ENCODE measurements around the gene IHH.

Gene IHH

GRCh38 chr2:219060821-219061791, at the start of gene IHH:
Gene IHH, minus strand, starts transcription at chr2:219060921. Its CDS starts 454 bp downstream, at chr2:219060467.
- DNase-seq (ENCODE audit: low spot score), result no peak

GRCh38 chr2:219109471-219109870, 48.8 kb upstream of the IHH start:
- DNase-seq (ENCODE audit: low spot score), result no peak

GRCh38 chr2:219107758-219108157, 47.0 kb upstream of the IHH start:
- no peak for DNase-seq (ENCODE audit: low spot score)

GRCh38 chr2:219106251-219106650, 45.5 kb upstream of the IHH start:
- no peak for DNase-seq (ENCODE audit: low spot score)

- peak; percentile 31 for DNase-seq (ENCODE audit: low spot score)
These were observed 43.6 kb upstream of the IHH start for GRCh38 chr2:219104107-219105035.

GRCh38 chr2:219099329-219099728, 38.6 kb upstream of the IHH start:
- DNase-seq (ENCODE audit: low spot score), result no peak

- no peak for DNase-seq (ENCODE audit: low spot score)
These were observed 34.8 kb upstream of the IHH start for GRCh38 chr2:219095406-219095935.

GRCh38 chr2:219094171-219094570, 33.5 kb upstream of the IHH start:
- no peak for DNase-seq (ENCODE audit: low spot score)

GRCh38 chr2:219090436-219091299, 29.9 kb upstream of the IHH start:
- DNase-seq (ENCODE audit: low spot score), result no peak

GRCh38 chr2:219089330-219089729, 28.6 kb upstream of the IHH start:
- no peak for DNase-seq (ENCODE audit: low spot score)

GRCh38 chr2:219087848-219088247, 27.1 kb upstream of the IHH start:
- DNase-seq (ENCODE audit: low spot score), result no peak

GRCh38 chr2:219087361-219087760, 26.6 kb upstream of the IHH start:
- DNase-seq (ENCODE audit: low spot score), result no peak

GRCh38 chr2:219086196-219086595, 25.5 kb upstream of the IHH start:
- no peak for DNase-seq (ENCODE audit: low spot score)

GRCh38 chr2:219084791-219085190, 24.1 kb upstream of the IHH start:
- no peak for DNase-seq (ENCODE audit: low spot score)

GRCh38 chr2:219082332-219082958, 21.7 kb upstream of the IHH start:
- no peak for DNase-seq (ENCODE audit: low spot score)

- no peak for DNase-seq (ENCODE audit: low spot score)
These were observed 21.1 kb upstream of the IHH start for GRCh38 chr2:219081701-219082331.

- no peak for DNase-seq (ENCODE audit: low spot score)
These were observed 20.4 kb upstream of the IHH start for GRCh38 chr2:219081096-219081495.

GRCh38 chr2:219079417-219079816, 18.7 kb upstream of the IHH start:
- DNase-seq (ENCODE audit: low spot score), result no peak

- no peak for DNase-seq (ENCODE audit: low spot score)
These were observed 18.2 kb upstream of the IHH start for GRCh38 chr2:219078951-219079350.

- DNase-seq (ENCODE audit: low spot score), result no peak
These were observed 17.4 kb upstream of the IHH start for GRCh38 chr2:219078126-219078525.
